Stimulated activated CD8-positive, alpha-beta memory T cell treated with anti-CD3 and anti-CD28 coated beads, Interleukin-2, amount 100 ng/mL, for 1 hour (primary cell): Measurements from ENCODE around the gene ATXN7.

Experiments
- DNase-seq, 2 donors: peaks; one replicate each; pipeline ENCODE4 v3.0.0-alpha.2; 2020; ENCODE audit warnings: low read depth in 2 of 2

Gene ATXN7

DNA sequence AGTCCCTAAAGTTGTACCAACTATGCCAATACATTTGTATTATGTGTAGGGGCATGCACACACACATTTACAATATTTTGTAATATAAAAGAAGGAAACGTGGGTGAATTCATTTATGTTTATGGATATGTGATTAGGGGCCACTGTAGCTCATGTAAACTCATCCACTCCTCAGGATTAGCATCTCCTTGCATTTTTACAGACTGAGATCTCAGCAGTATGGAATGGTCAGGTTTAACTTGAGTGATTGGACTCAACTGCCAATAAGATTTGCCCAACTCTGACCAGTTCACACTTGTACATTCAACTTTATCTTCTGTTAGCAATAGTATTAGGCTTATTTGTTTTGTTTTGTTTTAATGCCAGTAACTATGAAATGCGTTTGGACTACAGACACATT is 123.2 kb downstream of the ATXN7 start:
- DNase-seq, result no peak

DNA sequence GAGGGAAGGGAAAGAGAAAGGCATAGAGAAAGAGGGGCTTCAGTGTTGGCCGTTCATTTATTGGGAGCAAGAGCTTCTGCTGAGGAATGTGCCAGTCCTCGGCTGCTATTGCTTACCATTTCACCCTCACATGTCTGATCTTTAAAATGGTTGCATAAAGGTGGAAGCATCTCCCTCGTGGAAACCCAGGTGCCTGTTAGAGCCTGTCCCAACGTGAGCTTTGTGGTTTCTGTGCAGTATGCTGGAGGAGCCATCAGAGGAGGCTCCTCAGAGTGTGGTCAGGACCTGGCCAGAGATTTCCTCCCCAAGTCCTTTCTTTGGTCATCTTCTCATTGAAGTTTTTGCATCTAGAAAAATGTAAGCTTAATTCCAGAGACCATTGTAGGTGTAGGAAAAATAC is 125.3 kb downstream of the ATXN7 start:
- no peak for DNase-seq

DNA sequence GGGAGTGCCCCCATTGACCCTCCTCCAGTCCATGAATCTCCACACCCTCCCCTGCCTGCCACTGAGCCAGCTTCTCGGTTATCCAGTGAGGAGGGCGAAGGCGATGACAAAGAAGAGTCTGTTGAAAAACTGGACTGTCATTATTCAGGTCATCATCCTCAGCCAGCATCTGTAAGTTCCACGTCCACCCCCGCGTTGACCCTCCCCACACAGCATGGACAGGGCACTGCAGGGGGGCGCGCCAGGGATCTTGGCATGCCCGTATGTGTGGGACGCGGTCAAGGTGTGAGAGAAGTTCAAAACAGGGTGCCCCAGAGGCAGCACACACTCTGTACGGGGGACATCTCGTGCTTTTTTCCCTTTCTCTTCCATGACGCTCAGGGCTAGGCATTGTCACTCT is 126.5 kb downstream of the ATXN7 start:
- DNase-seq, result no peak

DNA sequence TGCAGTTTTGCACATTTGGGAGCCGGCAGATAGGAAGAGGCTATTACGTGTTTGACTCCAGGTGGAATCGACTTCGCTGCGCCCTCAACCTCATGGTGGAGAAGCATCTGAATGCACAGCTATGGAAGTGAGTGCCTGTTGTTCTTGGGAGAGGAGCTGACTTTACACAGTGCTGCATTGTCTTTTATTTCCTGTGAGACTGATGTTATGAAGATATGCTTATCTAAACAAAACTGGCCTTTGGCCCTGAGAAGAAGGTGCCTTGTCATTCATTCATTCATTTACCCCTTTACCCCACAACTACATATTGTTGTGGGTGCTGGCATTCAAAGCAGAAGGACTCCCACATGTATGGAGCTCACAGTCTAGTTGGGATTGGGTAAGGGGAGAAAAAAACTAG is 127.1 kb downstream of the ATXN7 start:
- no peak for DNase-seq

DNA sequence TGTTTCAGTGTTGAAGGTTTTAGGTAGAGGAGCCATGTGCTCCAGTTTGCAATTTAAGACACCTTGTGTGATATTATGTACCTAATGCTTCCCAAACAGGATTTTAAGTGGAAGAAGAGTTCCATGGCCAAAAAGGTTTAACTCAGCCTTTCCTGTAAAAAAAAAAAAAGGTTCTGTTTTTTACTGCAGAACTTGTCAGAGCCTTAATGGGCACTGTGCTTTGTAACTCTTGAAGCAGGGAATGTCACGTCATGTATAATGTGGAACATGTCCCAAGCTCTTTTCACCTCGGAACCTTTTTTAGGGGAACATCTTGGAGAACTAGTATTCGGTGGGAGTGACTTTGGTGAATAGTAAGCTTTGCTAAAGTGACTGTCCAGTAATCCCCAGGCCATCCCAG is 128.0 kb downstream of the ATXN7 start:
- DNase-seq, result no peak

DNA sequence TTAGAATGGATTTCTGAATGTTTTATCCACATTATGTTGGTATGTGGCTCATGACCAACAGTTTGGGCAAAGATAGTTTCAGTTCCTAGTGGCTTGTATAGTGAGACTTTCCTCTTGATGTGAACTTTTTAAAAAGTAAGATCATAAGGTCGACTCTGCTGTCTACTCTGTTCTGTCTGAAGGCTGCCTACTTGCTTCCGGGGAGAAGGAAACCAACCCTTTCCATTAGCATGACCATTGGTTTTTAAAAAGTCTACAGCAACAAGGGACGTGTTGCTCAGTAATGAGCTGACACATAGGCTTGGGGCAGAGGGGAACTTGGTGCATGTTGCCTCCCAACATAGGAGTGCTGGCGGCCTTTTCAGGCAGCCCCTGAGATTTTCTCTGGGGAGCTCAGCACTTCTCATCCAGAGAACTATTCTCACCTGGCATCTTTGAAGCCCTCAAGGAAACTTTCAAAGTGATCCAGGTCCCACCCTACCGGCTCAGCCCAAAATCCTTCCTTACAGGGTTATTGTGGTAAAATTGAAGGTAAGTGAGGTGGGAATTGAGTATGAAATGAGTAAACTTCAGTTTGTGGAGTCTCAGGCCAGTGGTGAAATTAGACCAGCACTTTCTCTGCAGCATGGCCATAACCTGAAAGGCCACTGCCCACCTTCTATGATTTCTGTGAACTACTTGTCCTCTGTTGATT is 129.0 kb downstream of the ATXN7 start:
- no peak for DNase-seq

DNA sequence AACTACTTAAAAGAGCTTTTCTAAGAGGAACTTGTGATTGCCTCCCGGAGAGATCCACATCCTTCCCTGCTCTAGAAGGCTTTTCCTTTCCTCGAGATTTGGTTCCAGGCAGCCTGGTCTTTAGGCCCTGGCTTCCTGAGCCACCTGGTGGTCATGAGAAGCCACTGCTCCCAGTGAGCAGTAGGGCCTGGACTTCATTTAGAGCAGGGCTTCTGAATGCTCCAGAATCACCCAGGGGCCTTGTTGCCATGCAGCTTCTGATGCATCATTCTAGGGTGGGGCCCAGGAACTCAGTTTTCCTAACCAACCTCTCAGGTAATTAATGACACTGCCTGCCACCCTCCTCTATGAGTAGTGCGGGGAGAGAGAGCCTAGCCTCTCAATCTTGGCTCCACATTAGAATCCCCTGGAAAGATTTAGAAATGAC is 130.0 kb downstream of the ATXN7 start:
- DNase-seq, result peak in 1 of 2 donors; percentile 15

DNA sequence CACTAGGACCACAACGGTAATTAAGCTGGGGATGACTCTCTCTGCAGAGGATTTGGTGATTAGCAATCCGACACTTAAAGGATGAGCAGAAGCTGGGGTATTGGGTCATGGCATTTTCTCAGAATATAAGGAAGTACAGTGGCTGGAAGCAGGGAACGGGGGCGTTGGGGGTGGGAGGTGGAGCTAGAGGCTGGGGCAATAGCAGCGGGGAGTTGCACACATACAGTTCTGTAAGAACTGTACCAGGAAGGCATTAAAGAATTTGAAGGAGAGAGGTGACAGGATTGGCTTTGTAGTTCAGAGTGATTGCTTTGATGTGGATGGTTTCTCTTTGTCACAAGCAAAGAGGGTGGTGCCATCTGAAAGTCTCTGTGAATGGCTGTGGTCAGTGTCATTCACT is 131.4 kb downstream of the ATXN7 start:
- no peak for DNase-seq

DNA sequence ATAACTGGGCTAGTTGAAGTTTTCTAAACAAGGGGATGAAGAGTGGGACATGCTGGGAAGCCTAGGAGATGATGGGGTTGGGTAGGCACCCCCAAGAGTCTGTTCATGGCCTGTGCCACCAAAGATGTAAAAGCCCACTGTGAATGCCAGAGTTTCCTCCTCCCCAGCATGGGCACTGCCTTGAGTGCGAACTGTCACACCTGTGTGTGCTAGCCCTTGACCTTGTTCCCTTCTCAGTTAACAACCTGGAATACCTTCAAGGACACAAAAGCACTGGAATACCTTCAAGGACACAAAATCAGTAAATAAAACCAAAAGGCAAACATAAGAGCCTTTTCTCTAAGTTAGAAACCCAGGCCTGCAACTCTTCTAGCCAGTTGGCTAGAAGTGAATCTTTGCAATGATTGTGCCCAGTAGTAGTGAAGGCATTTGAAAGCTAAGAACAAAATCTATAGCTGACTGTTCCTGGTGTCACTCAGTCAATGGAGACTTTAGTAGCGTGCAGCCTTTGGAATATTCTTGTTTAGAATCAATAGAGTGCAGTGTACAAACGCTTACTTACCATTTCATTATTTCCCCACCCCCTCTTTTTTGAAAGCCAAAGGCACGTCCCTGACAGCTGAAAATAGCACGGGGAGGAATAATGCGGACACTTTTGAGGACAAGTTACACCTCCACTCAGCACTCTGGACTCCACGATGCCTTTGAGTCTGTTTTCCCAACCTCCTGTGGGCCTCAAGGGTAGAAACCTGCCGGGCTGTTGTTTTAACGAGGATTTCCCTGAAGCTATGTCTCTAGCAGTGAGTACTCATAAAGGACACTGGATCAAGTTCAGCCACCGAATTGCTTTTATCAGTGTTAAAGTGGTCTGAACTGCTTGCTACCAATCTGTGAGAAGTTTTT is 135.4 kb downstream of the ATXN7 start:
- no peak for DNase-seq

DNA sequence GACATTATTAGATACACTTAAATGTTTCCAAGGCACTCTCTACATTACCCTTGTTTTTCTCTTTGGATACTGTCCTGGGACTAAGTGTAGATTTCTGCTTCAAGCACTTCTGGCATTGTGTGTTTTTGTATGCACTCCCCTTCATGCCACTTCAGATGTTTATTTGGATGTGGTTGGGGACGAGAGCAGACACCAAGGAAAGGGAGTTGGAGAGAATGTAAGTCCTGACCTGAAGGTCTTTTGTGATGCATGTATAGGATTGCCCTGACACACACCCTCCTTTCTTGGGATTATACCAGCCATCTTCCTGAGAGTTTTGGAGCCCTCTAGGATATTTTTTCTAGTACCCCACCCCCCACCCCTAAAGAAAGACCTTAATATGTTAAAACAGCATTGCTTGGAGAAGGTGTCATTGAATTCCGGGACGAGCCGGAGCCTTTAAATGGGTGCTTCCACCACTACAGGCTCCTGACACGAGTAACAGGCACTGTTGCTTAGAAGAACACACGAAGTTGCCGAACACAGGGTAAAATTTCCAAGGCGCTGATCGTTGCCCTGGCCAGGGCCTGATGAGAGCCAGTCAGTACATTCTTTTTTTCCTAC is 136.9 kb downstream of the ATXN7 start:
- no peak for DNase-seq

DNA sequence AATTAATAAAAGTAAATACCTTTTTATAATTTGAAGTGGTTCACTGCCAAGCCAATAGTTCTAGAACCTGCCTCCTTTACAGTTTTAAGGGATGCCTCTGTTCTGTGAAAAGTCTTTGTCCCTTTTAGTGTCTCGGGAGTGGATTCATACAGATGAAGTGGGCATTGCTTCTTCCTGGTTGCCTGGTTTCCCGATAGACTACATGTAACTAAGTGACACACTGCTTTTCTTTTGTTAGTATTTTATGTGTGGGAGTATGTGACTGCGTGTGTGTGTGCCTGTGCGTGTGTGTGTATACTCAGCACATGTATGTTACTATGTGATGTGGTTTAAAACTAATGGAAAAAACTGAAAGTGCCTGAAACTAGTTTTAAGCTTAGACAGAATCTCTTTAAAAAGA is 138.6 kb downstream of the ATXN7 start:
- DNase-seq, result no peak

DNA sequence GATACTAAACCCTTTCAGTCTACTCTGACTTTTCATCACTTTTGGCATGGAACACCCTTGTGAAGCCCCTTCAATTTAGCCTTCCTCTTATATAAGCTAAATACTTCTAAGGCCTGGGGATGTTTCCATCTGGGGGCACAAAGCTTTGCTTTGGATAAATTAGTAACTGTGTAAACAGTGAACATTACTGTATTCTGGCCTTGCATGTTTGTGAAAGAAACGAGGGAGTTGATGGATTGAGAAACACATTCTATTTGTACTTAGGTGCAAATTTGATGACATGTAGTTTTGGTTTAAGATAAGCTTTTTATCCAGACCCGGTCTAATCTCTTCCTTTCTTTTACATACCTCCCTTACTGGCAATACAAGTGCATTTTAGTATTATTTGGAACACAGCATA is 139.9 kb downstream of the ATXN7 start:
- no peak for DNase-seq

DNA sequence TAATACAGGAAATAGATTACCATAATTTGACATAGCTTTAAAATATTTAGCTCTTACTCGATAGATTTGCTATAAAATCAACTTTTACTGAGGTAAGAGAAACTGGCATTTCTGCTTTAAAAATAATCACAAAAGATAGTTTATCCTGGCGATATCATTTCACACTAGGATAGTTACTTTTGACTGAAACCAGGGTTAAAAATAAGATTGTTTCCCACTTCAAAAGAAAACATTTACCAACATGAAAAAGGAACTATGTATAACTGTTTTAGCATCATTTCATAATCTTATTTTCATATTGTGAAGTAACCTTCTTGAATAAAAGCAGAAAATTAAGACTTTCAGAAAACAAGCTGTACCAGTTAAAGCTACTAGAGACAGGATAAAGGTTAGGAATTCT is 144.3 kb downstream of the ATXN7 start:
- no peak for DNase-seq

DNA sequence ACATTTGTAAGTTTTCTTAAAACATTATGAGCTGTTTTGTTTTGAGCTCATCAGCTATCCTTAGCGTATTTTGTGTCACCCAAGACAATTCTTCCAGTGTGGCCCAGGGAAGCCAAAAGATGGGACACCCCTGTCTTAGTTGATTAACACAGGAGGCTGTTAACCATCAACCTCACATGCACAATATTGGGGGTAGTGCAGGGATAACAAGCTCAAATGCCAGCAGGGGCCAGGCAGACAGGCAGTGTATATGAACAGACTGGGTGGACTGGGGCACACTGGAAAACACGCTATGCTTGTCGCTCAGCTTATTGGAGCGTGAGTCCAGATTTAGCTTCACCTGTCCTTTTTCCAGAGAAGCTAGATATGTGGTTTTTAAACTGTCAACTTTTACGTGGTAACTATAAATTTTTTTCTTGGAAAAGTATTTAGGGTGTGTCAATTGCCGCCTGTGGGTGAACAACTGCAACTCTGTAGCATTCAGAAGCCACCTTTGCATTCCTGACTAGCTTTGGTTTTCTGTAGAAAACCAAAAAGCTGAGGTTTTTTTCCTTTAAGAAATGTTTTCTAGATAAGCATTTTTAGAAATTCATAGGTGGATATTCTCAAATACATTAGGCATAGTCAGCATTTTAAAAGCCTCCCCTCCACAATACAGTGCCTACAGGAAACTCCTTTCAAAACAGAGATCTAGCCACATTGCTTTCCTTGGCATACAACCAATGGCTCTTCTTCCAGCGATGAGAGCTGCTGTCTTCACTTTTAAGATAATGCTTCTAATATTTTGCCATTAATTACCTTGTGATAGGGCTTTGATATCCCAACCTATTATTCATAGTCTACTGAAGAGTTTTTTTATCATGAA is 145.1 kb downstream of the ATXN7 start:
- DNase-seq, result no peak

DNA sequence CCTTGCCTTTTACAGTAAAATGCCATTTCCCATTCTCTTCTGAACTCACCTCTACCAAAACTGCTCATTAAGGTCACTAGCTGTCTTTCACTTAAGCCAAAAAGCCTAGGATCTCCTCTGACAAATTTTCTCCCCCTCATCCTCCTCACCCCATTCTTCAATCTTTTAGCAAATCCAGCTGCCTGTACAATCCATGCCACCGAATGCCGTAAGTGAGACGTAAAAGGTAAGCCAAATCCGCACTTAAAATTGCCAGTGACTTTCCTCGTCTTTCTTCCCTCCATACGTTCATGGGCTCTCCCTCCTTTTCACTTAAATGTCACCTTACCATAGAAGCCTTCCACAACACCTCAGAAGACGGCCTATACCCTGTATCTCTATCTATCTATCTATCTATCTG is 145.9 kb downstream of the ATXN7 start:
- no peak for DNase-seq

DNA sequence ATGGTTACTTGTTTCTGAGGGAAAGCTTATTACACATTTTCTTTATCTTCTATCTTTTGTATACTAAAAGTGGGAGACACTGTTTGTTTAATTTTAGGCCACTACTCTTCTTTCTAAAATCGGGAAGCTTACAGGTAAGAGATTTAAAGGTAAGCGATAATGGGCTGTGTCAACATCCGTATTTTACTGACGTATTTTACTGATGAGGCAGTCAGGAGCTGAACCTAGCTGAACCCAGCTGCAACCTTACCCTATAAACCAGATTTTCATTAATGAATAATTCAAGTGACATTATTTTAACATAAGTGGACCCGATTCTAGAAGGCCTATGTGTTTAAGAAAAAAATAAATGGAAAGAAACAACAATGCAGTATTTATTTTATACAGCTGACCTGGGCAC is 146.5 kb downstream of the ATXN7 start:
- DNase-seq, result no peak

DNA sequence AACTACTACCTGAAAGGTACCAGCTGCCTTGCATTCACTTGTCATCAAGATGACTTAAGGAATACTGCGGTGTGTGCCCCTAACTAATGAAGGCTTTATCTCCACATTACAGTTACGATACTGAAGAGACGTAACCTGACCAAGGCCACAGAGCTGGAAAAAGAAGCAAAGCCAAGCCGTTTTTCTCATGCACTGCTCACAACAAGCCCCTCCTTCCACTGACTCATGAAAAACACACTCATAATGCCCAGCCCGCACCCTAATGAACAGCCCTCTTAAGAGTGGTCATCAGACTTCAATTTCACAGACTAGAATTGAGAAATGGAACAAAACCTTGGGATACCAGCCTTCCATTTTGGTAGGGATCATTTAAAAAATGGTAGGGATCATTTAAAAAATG is 148.0 kb downstream of the ATXN7 start:
- no peak for DNase-seq

DNA sequence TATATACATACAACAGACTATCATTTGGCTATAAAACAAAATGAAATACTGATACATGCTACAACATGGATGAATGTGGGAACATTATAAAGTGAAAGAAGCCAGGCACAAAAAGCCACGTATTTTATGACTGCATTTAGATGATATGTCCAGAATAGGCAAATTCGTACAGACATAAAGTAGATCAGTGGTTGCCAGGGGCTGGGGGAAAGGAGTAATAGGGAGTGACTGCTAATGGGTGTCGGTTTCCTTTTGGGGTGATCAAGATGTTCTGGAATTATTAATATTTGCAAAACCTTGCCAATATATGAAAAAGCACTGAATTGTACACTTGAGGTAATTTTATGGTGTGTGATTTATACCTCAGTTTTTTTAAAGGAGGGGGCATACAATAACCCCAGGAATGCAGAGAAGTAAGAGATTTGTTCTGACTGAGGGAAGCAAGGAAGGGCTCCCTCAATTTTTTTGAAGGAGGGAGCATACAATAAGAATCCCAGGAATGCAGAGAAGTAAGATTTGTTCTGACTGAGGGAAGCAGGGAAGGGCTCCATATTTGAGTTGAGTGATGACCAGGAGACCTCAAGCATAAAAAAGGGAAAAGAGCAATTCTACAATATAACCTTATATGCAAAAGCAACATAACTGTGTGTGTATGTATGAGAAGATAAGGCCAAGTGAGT is 153.4 kb downstream of the ATXN7 start:
- DNase-seq, result no peak

DNA sequence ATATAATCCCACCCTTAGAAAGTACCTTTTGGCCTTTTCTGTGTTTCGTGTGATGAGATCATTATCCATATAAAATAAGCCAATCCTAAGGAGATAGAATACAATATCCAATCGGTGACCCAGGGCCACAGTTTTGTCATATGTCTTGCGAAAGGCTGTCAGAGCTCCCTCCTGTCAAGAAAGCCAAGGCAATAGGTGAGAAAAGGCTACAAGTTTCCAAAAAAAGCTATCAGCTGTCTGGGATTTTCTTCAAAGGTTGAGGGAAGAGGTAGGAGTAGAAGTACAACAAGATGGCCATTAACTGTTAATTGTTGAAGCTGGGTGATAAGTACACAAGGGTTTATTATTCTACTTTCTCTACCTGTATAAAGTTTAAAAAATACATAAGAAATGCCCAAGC is 155.6 kb downstream of the ATXN7 start:
- DNase-seq, result no peak

DNA sequence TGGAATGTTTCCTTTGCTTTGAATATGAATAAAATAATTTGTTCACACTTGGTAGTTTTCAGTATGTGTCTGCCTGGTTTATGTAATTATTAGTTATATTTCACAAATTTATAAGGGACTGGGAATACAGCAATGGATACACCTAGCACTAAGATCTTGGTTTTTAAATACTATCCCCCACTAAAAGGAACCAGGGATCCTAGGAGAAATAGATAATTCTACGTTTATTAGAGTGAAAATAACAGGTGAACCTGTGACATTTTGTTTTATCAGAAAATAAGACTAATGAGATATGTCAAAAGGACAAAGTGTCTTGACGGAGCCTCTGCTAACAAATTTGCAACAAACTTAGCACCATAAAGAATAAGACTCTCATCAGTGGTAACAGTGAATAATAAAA is 156.2 kb downstream of the ATXN7 start:
- no peak for DNase-seq

DNA sequence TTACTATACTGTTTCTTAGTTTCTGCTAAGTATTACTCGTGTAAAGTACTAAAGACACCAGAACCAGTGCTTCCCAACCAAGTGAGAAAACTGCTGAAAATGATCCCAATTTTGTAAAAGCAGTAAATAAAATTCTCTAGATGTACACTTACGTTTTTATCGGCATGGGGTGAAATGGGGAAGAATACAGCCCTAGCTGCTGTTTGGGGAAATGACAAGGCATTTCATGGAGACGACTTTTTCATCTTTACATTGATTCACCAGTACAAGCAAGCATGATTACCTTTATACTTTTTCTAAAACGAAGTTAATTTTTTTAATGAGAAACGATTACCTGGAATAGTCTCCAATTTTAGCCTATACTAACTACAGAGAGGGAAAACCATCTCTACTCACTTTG is 158.3 kb downstream of the ATXN7 start:
- DNase-seq, result no peak
